ENCODE measurements around the gene ATP6V0C. TPM values are rescaled to one million over a fixed set of nuclear protein-coding genes. Genes with fewer than 3 reads are reported as not detected.

ATP6V0C gene
- total and polyA plus RNA-seq, 2 of the 8 experiments (the other 6 are each of a cell fraction or from before 2014, with no cell fraction given), result 125 to 176 TPM

- Histone ChIP-seq H3K4ac (replicated peaks; ENCODE audit: insufficient read length, low read depth, low read length) (peak overlapping the region; percentile 40), H2BK5ac (ENCODE audit: low read depth, low read length) (peak overlapping the region; percentile 63; the same call in 1 of the 2 replicates), H2BK12ac (ENCODE audit: low read depth, low read length) (peak overlapping the region; percentile 96; the same call in 1 of the 2 replicates), H2AFZ (ENCODE audit: low read length) (no peak overlapping the region), H4K91ac (replicated peaks; ENCODE audit: insufficient read length, low read length) (peak overlapping the region; percentile 79), H3K56ac (replicated peaks; ENCODE audit: insufficient read length, low read depth, low read length) (peak overlapping the region; percentile 1), H3K79me1 (ENCODE audit: low read depth, low read length) (peaks cover 16% of the 10 kb centered on the region), H3K23ac (ENCODE audit: insufficient read length) (no peak overlapping the region), H3K9ac (replicated peaks in 1 of 4; ENCODE audit: extremely low read depth in 1 of 4, low read depth in 3 of 4, low read length in 3 of 4) (peak overlapping the region in 3 of 4 experiments; percentile 62 to 94 (median 89); a peak in 5 of 7 replicates), H3K79me2 (ENCODE audit: control insufficient read depth in 1 of 2, insufficient read depth in 2 of 2, low read length in 2 of 2) (peaks cover 26 to 39% of the 10 kb centered on the region in 2 experiments), H3K36me3 (ENCODE audit: control insufficient read depth in 2 of 4, insufficient read depth in 4 of 4, low read length in 3 of 4) (no peaks in the 10 kb centered on the region), H3K4me1 (replicated peaks in 1 of 4; ENCODE audit: control insufficient read depth in 3 of 4, insufficient read depth in 4 of 4, low read length in 3 of 4) (peaks cover 4 to 37% (median 22%) of the 10 kb centered on the region in 4 experiments), H2AK5ac (ENCODE audit: low read depth, low read length) (no peak overlapping the region), H3K9me3 (ENCODE audit: insufficient read depth in 2 of 2, low read depth in 1 of 2, low read length in 1 of 2) (no peaks in the 10 kb centered on the region), H4K20me1 (replicated peaks in 1 of 2; ENCODE audit: control insufficient read depth in 1 of 2, insufficient read depth in 2 of 2, low read length in 2 of 2) (peaks cover 20 to 29% of the 10 kb centered on the region in 2 experiments), H3K23me2 (ENCODE audit: low read depth, low read length) (peaks cover 8% of the 10 kb centered on the region; the same call in 1 of the 2 replicates), H4K8ac (ENCODE audit: extremely low read depth, insufficient read depth, low read length) (peak overlapping the region; percentile 98; the same call in 1 of the 2 replicates), H4K5ac (ENCODE audit: insufficient read length, low read depth, low read length) (peak overlapping the region; percentile 73), H3K27ac (ENCODE audit: low read depth, low read length) (peak overlapping the region; percentile 99), H3K27me3 (replicated peaks in 1 of 4; ENCODE audit: control insufficient read depth in 3 of 4, extremely low read depth in 1 of 4, insufficient read depth in 3 of 4, low read length in 3 of 4) (peaks cover 0 to 3% (median 0%) of the 10 kb centered on the region in 4 experiments; a peak in 2 of 7 replicates), H2BK120ac (replicated peaks; ENCODE audit: low read depth, low read length) (no peak overlapping the region), H3K4me3 (ENCODE audit: extremely low read depth in 1 of 4, insufficient read depth in 2 of 4, low read depth in 3 of 4, low read length in 4 of 4) (peak overlapping the region; percentile 55 to 99 (median 69)), H3K14ac (ENCODE audit: insufficient read length) (no peak overlapping the region), H3K4me2 (ENCODE audit: insufficient read depth in 1 of 2, low read depth in 2 of 2, low read length in 2 of 2) (peak overlapping the region; percentile 71 to 90), H2BK15ac (ENCODE audit: low read length) (peak overlapping the region; percentile 81; the same call in 1 of the 2 replicates), H2BK20ac (ENCODE audit: low read length) (no peak overlapping the region), H3K18ac (ENCODE audit: extremely low read depth, low read length) (peak overlapping the region; percentile 85)
- TF ChIP-seq CTCF (IDR thresholded peaks at IDR 0.05; ENCODE audit: control extremely low read depth in 1 of 3, insufficient read depth in 1 of 3, low read depth in 1 of 3, low read length in 3 of 3), result peak; percentile 30 to 57 (median 50); a peak in 3 of 4 replicates
- no peak for TF ChIP-seq TAF7 (optimal IDR thresholded peaks at IDR 0.05; ENCODE audit: borderline replicate concordance, low read depth, low read length)
- FAIRE-seq (no peak), DNase-seq (ENCODE audit: low read depth in 1 of 2, low spot score in 2 of 2) (peak in 1 of 2 experiments; percentile 77)
- POLR2A ChIA-PET (ENCODE audit: partially characterized antibody), result interaction anchor here (0.7 to 5.6 kb wide), 12 partner anchors 8 to 143 kb away, joined by 3 to 44 read pairs (median 6); partner anchors contain the start of genes AMDHD2, CEMP1, PDPK1 and TBC1D24
- 40% methylated on average over 13 of the region's 15 CpGs; no CpG with 5 or more reads in 1 of the 2 experiments for WGBS, 2 experiments (ENCODE audit: extremely low coverage in 1 of 2, insufficient coverage in 1 of 2, insufficient read length in 1 of 2, insufficient replicate concordance in 2 of 2, low coverage in 1 of 2, low lambda C conversion rate in 2 of 2, missing lambda C conversion rate in 1 of 2)
- CTCF ChIA-PET (ENCODE audit: partially characterized antibody), result interaction anchor here (0.7 to 3.7 kb wide), 5 partner anchors 10 to 319 kb away, joined by 3 to 24 read pairs (median 4); no protein-coding TSS in a partner anchor
Observed at GRCh38 chr16:2512735-2513404, 882 bp upstream of the ATP6V0C start.

Measured in H1 (cell line).